Astrocyte of the cerebellum (primary cell): Measurements from ENCODE around the gene GVQW3.

Experiments
- DNase-seq: peaks from one replicate; pipeline ENCODE4 v3.0.0-alpha.2; 2011; ENCODE audit warnings: low read depth
- H3K4me3 ChIP-seq: 2 replicates; pipeline ENCODE4 v1.5.1; 2011; ENCODE audit warnings: mild to moderate bottlenecking, low read depth, low read length, moderate library complexity
- in situ Hi-C: cut with HindIII; loops from 2 replicates; pipeline ENCODE4 v1.10.0; 2017; ENCODE audit warnings: low sequenced_read_pairs
- TF ChIP-seq, protein P1 (sequence below): IDR thresholded peaks from 2 replicates; pipeline ENCODE4 v1.5.1; 2012; ENCODE audit warnings: low read length, low read depth, moderate library complexity, mild to moderate bottlenecking; ENCODE audit errors: missing control alignments

Gene GVQW3

GRCh38 chr11:76365038-76365679 lies 16.0 kb upstream of the GVQW3 start:
- no peak for DNase-seq
- in situ Hi-C loops = no loop called here
- H3K4me3 ChIP-seq = no peak overlapping the region
- TF ChIP-seq, protein P1, sequence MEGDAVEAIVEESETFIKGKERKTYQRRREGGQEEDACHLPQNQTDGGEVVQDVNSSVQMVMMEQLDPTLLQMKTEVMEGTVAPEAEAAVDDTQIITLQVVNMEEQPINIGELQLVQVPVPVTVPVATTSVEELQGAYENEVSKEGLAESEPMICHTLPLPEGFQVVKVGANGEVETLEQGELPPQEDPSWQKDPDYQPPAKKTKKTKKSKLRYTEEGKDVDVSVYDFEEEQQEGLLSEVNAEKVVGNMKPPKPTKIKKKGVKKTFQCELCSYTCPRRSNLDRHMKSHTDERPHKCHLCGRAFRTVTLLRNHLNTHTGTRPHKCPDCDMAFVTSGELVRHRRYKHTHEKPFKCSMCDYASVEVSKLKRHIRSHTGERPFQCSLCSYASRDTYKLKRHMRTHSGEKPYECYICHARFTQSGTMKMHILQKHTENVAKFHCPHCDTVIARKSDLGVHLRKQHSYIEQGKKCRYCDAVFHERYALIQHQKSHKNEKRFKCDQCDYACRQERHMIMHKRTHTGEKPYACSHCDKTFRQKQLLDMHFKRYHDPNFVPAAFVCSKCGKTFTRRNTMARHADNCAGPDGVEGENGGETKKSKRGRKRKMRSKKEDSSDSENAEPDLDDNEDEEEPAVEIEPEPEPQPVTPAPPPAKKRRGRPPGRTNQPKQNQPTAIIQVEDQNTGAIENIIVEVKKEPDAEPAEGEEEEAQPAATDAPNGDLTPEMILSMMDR = no peak

GRCh38 chr11:76368490-76368889 lies 12.6 kb upstream of the GVQW3 start:
- DNase-seq = no peak
- in situ Hi-C loops = no loop called here
- H3K4me3 ChIP-seq = no peak overlapping the region
- TF ChIP-seq, protein P1 = no peak

DNA sequence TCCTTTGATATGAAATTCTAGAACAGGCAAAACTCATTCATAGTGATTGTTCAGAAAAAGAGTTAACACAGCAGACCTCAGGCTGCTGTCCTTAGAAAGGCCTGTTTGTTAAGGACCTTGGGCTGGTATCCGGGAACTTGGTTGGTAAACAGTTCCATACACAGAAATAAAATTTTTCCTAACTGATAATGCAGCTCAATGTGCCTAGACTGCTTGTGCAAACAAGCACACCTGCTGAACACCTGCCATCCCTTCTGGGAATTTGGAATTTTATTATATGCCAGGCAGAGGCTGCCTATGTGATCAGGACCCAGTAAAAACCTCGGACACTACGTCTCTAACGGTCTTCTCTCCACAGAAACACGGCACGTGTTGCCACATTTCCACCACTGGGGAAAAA lies 11.7 kb upstream of the GVQW3 start:
- no peak overlapping the region for H3K4me3 ChIP-seq
- in situ Hi-C loops = no loop called here
- TF ChIP-seq, protein P1 = no peak
- DNase-seq = no peak

GRCh38 chr11:76371170-76371569 lies 10.0 kb upstream of the GVQW3 start:
- in situ Hi-C loops = no loop called here
- TF ChIP-seq, protein P1 = no peak
- H3K4me3 ChIP-seq = no peak overlapping the region
- DNase-seq = peak; percentile 22

- in situ Hi-C loops = no loop called here
- H3K4me3 ChIP-seq = no peak overlapping the region
- DNase-seq = no peak
- TF ChIP-seq, protein P1 = no peak
Observed at GRCh38 chr11:76376746-76377558, 4.2 kb upstream of the GVQW3 start.

DNA sequence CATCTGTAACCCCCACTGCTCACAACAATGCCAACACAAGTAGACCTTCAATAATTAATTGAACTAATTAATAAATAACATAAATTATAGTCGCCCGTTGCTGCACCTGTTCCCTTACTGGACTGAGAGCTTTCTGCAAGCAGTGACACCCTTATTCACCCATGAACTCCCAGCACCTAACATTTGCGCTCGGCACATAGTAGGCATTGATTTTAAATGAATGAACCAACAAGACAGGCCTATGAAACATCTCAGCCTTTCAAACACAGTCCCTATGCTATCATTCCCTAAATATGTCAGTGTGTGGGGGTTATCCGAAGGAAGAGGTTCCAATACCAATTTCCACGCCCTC lies 1.3 kb upstream of the GVQW3 start:
- peak overlapping the region; percentile 61 for H3K4me3 ChIP-seq
- TF ChIP-seq, protein P1 = no peak
- DNase-seq = no peak
- in situ Hi-C loops = loop anchor here (5.0 kb wide), 1 partner anchor 63 kb away; no protein-coding TSS in a partner anchor
